ENCODE results near the gene LHX5.

DNA sequence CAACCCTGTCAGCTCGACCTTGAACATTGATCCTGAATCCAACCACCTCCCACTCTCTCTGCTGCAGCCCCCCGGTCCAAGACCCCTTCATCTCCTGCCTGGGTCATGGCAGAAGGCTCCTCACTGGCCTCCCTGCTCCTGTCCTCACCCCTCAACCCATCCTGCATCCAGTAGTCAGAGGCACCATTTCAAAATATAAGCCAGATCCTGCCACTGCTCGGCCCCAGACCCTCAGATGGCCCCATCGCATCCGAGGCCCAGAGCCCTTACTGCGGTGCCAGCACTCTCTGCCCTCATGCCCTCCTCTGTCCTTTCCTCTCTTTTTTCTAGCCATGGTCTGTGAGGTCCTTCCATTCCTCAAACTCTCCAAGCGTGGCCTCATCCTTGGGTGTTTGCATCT, 34.3 kb upstream of the LHX5 start:
- TF ChIP-seq CTCF (IDR thresholded peaks at IDR 0.05) (no peak), POLR2AphosphoS5 (IDR thresholded peaks at IDR 0.05) (no peak), POLR2A (IDR thresholded peaks at IDR 0.05) (no peak), EP300 (IDR thresholded peaks at IDR 0.05; ENCODE audit: low read depth) (no peak)

All from transverse colon (tissue), 4 donors.